Measurements from ENCODE around the gene JCHAIN.
A peak's percentile ranks its signal among the peaks of the same experiment; 100 is the strongest.
"Not testable (repeated sequence)": the region's sequence is repeated elsewhere in the genome, so short reads cannot be mapped to it uniquely, and the experiment has no call there.

The JCHAIN gene

GRCh38 chr4:70666369-70666768 lies at the start of gene JCHAIN:
TSS of gene JCHAIN (minus strand) at chr4:70666508. CDS start at chr4:70666490, 18 bp downstream.
- DNase-seq = no peak

GRCh38 chr4:70715097-70715496 lies 48.8 kb upstream of the JCHAIN start:
- DNase-seq = no peak

GRCh38 chr4:70714079-70714887 lies 48.0 kb upstream of the JCHAIN start:
- DNase-seq = no peak

- DNase-seq = no peak
Measured at GRCh38 chr4:70713453-70714078, 47.3 kb upstream of the JCHAIN start.

GRCh38 chr4:70712604-70713452 lies 46.5 kb upstream of the JCHAIN start:
- DNase-seq = no peak

GRCh38 chr4:70712150-70712549 lies 45.8 kb upstream of the JCHAIN start:
- no peak for DNase-seq

- no peak for DNase-seq
Measured at GRCh38 chr4:70711599-70711998, 45.3 kb upstream of the JCHAIN start.

GRCh38 chr4:70709611-70710205 lies 43.4 kb upstream of the JCHAIN start:
- no peak for DNase-seq

GRCh38 chr4:70706516-70706915 lies 40.2 kb upstream of the JCHAIN start:
- DNase-seq = no peak

- DNase-seq = no peak
Measured at GRCh38 chr4:70706044-70706461, 39.7 kb upstream of the JCHAIN start.

- DNase-seq = peak; percentile 38
Measured at GRCh38 chr4:70705183-70706043, 39.1 kb upstream of the JCHAIN start.

- no peak for DNase-seq
Measured at GRCh38 chr4:70704931-70705182, 38.5 kb upstream of the JCHAIN start.

GRCh38 chr4:70704215-70704930 lies 38.1 kb upstream of the JCHAIN start:
- peak; percentile 22 for DNase-seq

- DNase-seq = no peak
Measured at GRCh38 chr4:70703619-70704214, 37.4 kb upstream of the JCHAIN start.

- not testable (repeated sequence) for DNase-seq
Measured at GRCh38 chr4:70702592-70702991, 36.3 kb upstream of the JCHAIN start.

- no peak for DNase-seq
Measured at GRCh38 chr4:70701271-70701670, 35.0 kb upstream of the JCHAIN start.

- DNase-seq = no peak
Measured at GRCh38 chr4:70700712-70701111, 34.4 kb upstream of the JCHAIN start.

GRCh38 chr4:70698435-70698834 lies 32.1 kb upstream of the JCHAIN start:
- not testable (repeated sequence) for DNase-seq

GRCh38 chr4:70694633-70695032 lies 28.3 kb upstream of the JCHAIN start:
- not testable (repeated sequence) for DNase-seq

- no peak for DNase-seq
Measured at GRCh38 chr4:70691661-70692060, 25.4 kb upstream of the JCHAIN start.

- no peak for DNase-seq
Measured at GRCh38 chr4:70688795-70689231, 22.5 kb upstream of the JCHAIN start.
